Putamen (tissue), 1 donor: ENCODE measurements around the gene ISG20.
"Not testable (repeated sequence)": the region's sequence is repeated elsewhere in the genome, so short reads cannot be mapped to it uniquely, and the experiment has no call there.

ENCODE experiments used
- DNase-seq: peaks from one replicate; pipeline ENCODE4 v3.0.0-alpha.2; 2016; ENCODE audit warnings: low spot score

The ISG20 gene

DNA sequence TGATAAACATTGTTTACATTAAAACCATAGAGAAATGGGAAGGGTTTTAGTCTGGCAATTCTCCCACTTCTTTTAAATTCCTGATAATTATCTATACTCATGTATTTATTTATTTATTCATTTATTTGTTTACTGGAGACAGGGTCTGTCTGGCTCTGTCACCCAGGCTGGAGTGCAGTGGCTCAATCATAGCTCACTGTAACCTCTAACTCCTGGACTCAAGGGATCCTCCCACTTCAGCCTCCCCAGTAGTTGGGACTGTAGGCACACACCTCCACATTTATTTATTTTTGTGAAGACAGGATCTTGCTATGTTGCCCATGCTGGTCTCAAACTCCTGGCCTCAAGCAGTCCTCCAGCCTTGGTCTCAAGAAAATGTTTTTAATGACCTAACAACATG lies 20.1 kb upstream of the ISG20 start:
- DNase-seq, result no peak

DNA sequence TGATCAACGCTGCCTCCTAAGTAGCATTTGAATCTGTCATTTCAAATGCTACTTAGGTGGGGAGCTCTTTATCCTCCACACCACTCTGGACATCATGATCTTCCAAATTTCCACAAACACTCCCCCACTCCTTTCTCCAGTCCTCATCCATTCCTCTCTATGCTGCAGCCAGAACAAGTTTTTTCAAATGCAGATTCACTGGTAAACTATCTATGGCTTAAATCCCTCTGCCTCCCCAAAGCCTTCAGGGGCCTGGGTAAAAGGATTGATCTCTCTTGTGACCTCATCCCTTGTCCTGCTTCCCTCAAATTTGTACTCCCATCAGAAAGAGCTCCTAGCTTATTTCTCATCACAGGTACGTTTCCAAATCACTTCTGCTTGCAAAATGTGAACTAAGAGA lies 19.0 kb upstream of the ISG20 start:
- no peak for DNase-seq

DNA sequence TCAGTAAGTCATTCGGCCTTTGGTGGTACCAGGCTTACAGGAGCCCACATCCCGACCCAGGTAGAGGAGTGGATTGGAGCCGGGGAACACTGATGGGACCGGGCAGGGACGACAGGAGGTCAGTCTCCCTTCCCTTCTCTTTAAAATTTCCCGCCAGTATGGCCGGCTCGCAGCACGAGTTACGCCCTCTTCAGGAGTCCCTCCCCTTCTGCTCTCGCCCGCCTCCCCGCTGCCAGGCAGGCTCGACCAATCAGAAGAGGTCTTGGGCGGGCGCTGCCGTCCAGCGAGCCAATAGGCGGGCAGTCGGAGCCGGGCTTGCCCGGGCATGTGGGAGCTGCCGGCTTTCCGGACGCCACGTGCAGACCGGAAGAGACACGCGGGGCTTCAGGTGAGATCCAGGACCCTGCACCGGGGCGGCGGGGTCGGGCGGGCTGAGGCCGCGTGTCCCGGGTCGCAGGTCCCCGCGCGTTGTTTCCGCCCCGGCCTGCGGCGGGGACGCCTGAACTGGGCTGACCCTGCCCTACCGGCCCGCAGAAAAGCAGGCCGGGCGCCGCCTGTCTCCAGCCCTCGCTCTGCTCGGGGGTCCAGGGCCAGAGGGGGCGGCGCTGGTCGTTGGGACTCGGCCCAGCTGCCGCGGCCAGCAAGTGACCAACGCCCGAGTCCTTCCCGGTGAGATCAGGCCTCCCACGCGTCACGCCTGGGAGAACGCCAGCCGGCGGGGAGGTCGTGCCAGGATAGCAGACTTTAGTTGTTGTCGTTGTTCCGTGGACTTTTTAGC lies 17.6 kb upstream of the ISG20 start, which contains the start of gene AEN:
Gene AEN (plus strand): TSS at position 346 of the 778 bp plus-strand sequence. CDS start 4,870 bp downstream, outside the sequence.
- peak; percentile 96 for DNase-seq

DNA sequence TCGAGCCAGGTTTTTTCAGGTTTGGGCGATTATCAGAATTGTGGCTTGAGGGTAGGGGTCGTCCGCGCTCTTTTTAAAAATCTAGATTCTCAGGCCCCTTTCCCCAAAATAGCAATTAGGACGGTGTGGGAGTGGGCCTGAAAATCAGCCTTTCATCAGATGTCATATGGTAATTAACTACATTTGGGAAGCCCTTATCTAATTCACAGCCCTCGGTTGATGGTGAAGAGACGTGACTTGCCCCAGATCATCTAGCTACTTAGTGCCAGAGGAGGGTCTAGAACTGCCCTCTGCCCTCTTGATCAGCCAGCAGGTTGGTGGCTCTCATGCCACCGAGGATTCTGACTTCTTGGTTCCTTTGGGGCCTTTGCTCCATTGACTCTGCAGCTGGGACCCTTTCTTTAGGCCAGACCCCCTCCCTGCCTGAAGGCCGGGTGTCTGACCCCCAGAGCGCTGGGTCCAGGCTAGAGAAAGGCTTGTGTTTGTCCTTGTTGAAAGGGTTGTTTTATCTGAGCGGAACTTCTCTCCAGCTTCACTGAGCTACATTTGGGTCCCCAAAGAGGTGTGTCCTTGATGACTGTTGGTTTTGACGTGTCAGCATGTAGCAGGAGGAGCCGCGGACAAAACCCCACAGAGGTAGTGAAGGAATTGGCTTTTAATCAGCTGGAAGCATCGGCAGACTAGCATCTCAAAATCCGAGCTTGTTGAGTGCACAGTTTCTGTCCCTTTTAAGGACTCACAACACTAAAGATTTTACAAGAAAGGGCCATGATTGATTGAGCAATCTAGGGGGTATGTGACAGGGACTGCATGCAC lies 16.8 kb upstream of the ISG20 start:
- DNase-seq, result no peak

DNA sequence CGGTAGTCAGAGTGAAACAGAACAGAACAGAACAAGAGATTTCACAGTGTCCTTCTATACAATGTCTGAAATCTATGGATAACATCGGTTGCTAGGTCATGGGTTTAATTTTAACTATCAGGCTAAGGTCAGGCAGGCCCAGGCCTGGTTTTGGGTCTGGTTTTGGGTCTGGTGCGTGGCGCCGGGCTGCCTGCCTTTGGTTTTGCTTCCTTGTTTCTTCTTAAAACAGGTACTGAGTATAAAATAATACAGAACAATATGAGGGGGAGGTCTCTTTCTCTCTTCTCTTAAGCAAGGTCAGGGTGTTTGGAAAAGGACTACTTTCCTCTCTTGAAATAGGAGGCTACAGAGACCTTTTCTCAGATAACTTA lies 16.2 kb upstream of the ISG20 start:
- no peak for DNase-seq

DNA sequence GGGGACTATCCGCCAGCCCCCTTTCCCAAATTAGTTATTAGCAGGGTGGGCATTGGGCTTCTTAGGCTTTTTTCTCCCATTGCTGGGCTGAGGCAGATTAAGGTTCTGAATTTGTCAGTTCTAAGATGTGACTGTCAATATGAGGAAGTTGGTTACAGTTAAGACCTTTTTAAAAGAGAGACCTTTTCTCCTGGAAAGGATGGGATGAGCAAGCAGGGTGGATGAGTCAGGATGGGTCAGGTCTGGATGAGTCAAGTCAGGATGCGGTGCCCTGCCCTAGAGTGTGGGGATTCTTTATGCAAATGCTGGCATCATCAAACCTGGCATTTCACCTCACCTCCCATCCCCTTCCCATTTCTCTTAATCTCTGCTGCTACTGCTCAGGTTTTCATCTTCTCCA lies 15.8 kb upstream of the ISG20 start:
- DNase-seq, result no peak

DNA sequence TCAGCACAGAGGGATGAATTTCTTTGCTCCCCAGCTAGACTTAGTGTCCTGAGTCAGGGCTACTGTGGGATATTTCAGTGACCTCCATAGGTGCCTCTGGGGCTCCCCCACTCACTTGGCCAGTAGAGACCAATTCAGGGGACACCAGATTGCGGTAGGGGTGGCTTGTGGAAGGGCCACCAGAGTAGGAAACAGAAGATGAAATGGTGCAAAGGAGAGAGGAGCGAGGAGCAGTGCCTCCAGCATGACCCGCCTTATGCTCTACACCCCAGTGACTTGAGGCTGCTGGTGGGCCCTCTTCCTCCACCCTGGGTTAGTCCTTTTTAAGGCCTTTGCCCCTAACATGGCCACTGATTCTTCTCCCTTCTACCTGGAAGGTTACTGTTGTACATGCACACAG lies 15.2 kb upstream of the ISG20 start:
- no peak for DNase-seq

DNA sequence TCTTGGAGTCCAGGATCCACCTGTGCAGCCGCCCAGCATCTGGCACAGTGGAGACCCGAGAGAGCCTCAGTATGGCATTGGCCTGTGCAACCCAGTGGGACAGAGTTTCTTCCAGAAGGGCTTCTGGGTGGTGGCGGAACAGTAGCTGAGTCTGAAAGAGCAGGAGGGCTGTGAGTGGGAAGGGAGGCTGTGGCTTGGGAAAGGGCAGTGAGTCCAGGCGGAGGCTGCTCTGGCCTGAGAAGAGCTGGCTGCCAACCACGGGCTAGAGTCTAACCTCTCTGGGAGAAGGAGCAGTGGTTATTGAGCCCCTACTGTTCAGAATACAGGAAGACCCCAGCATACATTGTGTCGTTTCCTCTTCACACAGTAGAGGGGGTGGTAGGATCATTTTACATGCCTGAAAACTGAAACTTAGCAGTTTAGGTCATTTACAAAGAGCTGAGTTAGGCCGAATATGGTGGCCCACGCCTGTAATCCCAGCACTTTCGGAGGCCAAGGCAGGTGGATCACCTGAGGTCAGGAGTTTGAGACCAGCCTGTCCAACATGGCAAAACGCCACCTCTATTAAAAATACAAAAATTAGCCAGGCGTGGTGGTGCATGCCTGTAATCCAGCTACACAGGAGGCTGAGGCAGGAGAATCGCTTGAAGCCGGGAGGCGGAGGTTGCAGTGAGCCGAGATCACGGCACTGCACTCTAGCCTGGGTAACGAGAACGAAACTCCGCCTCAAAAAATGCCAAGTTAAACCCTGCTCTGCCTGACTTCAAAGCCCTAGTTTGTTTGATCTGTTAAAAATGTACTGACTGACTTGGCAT lies 14.5 kb upstream of the ISG20 start:
- no peak for DNase-seq

DNA sequence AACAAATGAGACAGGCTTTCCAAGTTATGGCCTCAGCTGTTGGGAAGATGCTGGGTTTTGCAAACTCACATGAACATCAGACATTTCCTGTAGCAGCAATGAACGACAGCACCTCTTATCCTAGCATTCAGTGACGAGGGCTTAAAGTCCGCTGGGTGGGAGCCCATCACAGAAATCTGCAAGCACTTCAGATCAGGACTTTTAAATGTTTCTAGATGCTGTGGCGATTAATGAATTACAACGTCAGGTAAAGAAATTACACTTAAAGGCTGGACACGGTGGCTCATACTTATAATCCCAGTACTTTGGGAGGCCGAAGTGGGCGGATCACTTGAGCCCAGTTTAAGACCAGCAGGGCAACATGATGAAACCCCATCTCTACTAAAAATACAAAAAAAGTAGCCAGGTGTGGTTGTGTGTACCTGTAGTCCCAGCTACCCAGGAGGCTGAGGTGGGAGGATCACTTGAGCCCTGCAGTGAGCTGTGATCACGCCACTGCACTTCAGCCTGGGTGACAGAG lies 13.8 kb upstream of the ISG20 start:
- DNase-seq, result no peak

DNA sequence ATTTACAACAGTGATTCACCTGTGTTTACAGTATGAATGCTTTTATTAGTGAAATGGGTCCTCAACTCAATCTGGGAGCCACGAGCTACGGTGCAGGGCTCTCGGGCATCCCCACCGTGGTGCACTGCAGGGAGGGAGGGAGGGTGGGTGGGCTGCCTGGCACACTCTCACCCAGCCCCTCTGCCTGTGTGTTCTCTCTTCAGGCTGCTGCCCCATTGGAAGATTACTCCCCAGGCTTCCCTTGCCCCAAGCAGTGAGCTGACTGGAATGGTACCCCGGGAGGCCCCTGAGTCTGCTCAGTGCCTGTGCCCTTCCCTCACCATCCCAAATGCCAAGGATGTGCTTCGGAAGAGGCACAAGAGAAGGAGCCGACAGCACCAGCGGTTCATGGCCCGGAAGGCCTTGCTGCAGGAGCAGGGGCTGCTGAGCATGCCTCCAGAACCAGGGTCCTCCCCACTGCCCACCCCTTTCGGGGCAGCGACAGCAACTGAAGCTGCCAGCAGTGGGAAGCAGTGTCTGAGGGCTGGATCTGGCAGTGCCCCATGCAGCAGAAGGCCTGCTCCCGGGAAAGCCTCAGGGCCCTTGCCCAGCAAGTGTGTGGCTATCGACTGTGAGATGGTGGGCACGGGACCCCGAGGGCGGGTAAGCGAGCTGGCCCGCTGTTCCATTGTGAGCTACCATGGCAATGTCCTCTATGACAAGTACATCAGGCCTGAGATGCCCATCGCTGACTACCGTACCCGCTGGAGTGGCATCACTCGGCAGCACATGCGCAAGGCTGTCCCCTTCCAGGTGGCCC lies 12.7 kb upstream of the ISG20 start:
- no peak for DNase-seq

DNA sequence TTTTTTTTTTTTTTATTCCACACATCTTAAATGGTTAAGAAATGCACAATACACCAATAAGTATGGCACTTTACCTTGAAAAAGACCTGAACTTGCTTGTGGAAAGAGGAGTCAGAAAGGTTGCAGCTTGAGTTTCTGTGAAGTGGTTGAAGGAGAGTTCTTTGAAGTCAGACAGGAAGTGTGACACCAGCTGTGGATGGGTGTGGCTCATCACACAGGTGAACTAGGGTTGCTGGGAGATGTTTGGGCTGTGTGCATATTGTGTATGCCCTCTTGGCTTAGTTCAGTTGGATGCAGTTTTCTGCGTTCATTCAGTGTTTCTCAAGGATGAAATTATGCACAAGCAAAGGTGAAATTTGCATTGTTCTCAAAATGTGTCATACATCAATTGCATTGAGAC lies 11.4 kb upstream of the ISG20 start:
- DNase-seq, result no peak

DNA sequence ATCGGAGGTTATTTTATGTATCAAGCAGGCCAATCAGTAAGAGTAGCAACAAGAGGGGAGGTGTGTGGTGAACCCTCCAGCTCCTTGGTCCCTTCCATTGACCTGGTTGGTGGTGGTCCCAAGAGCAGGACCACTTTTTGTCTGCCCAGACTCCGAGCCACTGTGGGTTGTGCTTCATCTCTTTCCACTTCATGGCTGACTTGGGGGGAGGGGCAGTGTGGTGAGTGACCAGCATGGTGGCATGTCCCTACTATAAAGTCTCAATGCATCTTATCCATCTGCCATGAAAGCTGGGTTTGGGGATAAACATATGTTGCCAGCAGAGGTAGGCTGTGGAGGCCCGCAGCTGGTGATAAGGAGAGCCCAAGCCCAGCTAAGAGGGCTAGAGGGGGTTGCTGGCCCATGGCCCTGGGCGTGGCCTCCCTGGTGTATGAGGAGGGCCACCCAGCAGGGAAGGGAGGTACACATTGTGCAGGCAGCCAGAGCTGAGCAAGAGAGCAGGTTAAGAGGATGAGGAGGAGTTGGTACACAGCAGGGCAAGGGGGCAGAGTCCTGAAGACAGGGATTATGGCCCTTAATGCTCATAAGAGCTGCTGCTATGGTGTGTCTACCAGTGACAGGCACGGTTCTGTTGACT lies 10.7 kb upstream of the ISG20 start:
- no peak for DNase-seq

DNA sequence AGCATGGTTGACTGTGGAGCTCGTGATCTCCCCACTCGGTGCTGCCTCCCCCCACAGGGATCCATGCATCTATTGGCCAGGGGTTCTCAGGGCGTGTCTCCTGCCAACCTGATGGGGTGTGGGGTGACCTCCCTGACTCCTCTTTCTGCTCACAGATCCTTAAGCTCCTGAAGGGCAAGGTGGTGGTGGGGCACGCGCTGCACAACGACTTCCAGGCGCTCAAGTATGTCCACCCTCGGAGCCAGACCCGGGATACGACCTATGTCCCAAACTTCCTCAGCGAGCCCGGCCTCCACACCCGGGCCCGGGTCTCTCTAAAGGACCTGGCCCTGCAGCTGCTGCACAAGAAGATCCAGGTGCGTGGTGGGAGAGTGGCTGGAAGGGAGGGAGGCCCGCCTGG lies 9.7 kb upstream of the ISG20 start:
- DNase-seq, result no peak

DNA sequence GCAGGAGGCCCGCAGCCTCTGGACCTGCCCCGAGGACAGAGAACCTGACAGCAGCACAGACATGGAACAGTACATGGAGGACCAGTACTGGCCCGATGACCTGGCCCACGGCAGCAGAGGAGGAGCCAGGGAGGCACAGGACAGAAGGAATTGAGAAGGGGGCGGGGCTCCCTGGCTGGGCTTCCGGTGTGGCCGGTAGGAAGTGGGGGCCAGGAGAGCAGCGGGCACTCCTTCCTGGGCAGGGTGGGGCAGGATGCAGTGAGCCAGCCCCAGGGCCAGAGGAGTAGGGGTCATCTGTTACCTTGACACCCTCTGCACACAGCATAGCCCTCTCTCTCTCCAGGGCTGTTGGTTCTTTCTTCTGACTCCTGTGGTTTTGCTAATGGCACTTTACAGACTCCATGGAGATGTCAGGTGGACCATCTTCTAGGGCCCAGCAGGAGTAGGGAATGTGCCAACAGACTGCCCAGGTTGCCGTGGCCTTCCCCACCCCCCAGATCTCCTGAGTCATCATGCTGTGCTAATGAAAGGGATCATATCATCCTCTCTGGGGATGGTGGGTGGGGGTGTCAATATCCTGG lies 8.6 kb upstream of the ISG20 start:
- DNase-seq, result no peak

DNA sequence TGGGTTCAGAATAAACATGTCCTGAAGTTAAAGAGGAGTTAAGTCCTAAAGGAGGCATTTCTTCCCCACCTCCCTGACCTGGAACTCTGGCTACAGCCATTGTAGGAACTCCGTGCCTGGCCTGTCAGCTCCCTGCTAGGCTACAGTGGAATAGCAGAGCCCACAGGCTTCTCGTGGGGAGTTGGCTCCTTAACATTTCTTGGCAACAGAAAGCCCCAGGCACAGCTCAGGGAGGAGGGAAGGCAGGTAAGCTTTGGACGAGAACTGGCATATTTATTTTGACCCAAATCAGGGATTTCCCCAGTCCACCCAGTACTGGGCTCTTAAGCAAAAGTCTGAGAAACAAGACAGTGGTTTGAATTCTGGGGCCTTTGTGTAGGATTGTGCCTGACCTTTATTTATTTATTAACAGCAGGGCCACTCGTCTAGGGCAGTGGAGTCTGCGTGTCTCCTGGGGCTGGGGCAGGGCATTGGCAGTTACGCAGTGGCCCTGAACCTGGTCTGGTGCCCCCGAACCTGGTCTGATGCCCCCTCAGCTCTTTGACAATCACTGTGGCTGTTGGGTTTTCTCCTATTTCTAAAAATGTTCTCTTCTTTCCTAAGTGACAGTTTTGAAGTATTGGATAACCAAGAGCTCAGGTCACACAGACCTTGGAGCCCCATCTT lies 7.9 kb upstream of the ISG20 start:
- no peak for DNase-seq

DNA sequence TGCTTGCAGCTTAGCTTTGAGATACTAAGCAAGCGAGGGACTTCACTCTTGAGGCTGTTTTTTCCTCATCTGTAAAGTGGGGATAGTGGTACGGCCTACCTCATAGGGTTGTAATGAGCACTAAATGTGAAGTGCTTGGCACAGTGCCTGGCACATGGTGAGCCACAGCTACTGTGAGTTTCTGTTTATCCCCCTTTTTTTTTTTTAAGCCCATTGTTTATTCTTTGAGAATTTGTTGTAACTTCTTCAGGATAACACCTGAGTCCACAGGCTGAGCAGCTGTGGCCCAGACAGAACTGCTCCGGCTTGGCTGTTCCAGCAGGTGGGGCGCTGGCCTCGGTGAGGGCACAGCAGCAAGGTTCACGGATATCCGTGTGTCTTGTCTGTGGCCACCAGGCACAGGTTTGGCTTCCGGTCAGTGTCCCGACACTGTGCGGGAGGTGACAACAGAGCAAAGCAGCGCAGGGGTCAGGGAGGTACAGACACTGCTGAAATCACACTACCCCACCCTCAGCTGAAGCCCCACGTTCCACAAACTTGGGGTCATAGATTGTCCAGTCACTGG lies 7.3 kb upstream of the ISG20 start:
- DNase-seq, result no peak

DNA sequence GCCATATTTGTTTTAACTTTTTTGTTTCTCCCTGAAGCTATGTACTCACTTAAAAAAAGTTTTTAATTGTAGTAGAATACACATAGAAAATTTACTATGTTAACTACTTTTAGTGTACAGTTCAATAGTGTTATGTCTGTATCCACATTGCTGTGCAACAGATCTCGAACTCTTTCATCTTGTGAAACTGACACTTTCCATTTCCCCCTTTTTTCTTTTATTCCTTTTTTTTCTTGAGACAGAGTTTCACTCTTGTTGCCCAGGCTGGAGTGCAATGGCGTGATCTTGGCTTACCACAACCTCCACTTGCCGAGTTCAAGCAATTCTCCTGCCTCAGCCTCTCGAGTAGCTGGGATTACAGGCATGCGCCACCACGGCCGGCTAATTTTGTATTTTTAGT lies 6.0 kb upstream of the ISG20 start:
- DNase-seq, result not testable (repeated sequence)

DNA sequence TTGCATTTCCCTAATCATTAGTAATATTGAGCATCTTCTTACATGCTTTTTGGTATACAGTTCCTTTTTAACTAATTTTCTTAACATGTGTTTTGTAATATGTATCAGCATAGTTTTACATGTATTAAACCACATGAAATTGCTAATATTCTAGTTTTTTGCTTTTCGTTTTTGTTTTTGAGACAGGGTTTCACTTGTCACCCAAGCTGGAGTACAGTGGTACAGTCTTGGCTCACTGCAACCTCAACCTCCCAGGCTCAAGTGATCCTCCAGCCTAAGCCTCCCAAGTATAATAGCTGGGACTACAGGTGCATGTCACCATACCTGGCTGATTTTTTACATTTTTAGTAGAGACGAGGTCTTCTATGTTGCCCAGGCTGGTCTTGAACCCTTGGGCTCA lies 4.4 kb upstream of the ISG20 start:
- no peak for DNase-seq

DNA sequence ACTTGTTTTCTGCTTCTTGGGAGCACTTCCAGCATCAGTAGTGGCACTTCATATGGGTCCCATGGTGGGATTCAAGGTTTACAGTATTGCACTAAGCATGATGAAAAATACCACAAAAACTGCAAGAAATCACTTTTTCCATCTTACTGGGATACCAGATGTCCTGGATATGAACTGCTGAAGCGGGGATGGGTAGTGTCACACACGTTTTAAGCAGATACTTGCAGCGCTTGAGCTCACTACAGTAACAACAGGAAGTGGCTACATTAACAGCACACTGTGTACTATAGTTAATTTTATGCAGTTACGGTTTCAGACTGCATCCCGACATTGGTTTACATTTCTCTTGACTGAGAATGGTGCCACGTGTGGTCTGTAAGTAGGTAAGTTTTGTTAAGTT lies 3.5 kb upstream of the ISG20 start:
- no peak for DNase-seq

DNA sequence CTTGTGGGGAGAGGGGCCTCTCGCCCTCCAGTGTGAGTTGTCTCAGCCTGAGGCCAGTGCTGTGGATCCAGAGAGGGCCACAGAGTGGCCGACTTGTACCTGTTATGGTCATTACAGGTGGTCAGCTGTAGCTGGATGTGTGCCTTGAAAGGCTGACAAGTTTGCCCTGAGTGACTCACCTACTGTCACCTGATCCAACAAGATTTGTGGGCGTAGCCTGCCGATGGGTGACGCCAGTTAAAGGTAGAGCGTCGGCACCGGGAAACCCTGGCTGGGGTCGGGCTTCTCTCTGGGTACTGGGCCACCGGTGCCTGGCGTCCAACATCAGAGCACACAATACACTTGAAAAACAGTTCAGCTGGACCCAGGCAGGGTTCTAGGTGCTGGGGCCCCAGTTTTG lies 2.8 kb upstream of the ISG20 start:
- DNase-seq, result no peak
